ENCODE data around the gene JUN.
A peak's percentile ranks its signal among the peaks of the same experiment; 100 is the strongest.
"Not testable (repeated sequence)": the region's sequence is repeated elsewhere in the genome, so short reads cannot be mapped to it uniquely, and the experiment has no call there.

Gene JUN

GRCh38 chr1:58814251-58815068, 30.6 kb upstream of the JUN start:
- peaks cover 3% of the 10 kb centered on the region for H3K27me3 Mint-ChIP-seq (ENCODE audit: low read depth)
- peaks cover 11% of the 10 kb centered on the region for H3K36me3 Mint-ChIP-seq (ENCODE audit: low read depth)
- no peaks in the 10 kb centered on the region for H3K9me3 Mint-ChIP-seq
- H3K27ac Mint-ChIP-seq = peak overlapping the region; percentile 41
- peak overlapping the region; percentile 44 for H3K4me3 Mint-ChIP-seq
- H3K4me1 Mint-ChIP-seq (ENCODE audit: low read depth) = peaks cover 54% of the 10 kb centered on the region

- Mint-ChIP-seq H3K4me3 (peak overlapping the region; percentile 37), H3K9me3 (no peaks in the 10 kb centered on the region), H3K27ac (peak overlapping the region; percentile 59), H3K27me3 (ENCODE audit: low read depth) (peaks cover 3% of the 10 kb centered on the region), H3K36me3 (ENCODE audit: low read depth) (peaks cover 13% of the 10 kb centered on the region), H3K4me1 (ENCODE audit: low read depth) (peaks cover 58% of the 10 kb centered on the region)
Measured at GRCh38 chr1:58813801-58814200, 30.0 kb upstream of the JUN start.

GRCh38 chr1:58813361-58813760, 29.5 kb upstream of the JUN start:
- Mint-ChIP-seq H3K27me3 (ENCODE audit: low read depth) (no peaks in the 10 kb centered on the region), H3K9me3 (no peaks in the 10 kb centered on the region), H3K4me3 (peak overlapping the region; percentile 37), H3K36me3 (ENCODE audit: low read depth) (peaks cover 11% of the 10 kb centered on the region), H3K27ac (peak overlapping the region; percentile 82), H3K4me1 (ENCODE audit: low read depth) (peaks cover 55% of the 10 kb centered on the region)

GRCh38 chr1:58812926-58813325, 29.1 kb upstream of the JUN start:
- H3K36me3 Mint-ChIP-seq (ENCODE audit: low read depth) = peaks cover 11% of the 10 kb centered on the region
- no peaks in the 10 kb centered on the region for H3K9me3 Mint-ChIP-seq
- peaks cover 58% of the 10 kb centered on the region for H3K4me1 Mint-ChIP-seq (ENCODE audit: low read depth)
- H3K27me3 Mint-ChIP-seq (ENCODE audit: low read depth) = no peaks in the 10 kb centered on the region
- H3K4me3 Mint-ChIP-seq = peak overlapping the region; percentile 11
- peak overlapping the region; percentile 82 for H3K27ac Mint-ChIP-seq

- H3K27me3 Mint-ChIP-seq (ENCODE audit: low read depth) = no peaks in the 10 kb centered on the region
- H3K4me1 Mint-ChIP-seq (ENCODE audit: low read depth) = peaks cover 60% of the 10 kb centered on the region
- peak overlapping the region; percentile 82 for H3K27ac Mint-ChIP-seq
- peaks cover 10% of the 10 kb centered on the region for H3K36me3 Mint-ChIP-seq (ENCODE audit: low read depth)
- no peaks in the 10 kb centered on the region for H3K9me3 Mint-ChIP-seq
- peak overlapping the region; percentile 35 for H3K4me3 Mint-ChIP-seq
Measured at GRCh38 chr1:58812468-58812867, 28.6 kb upstream of the JUN start.

GRCh38 chr1:58811303-58811702, 27.5 kb upstream of the JUN start:
- H3K27me3 Mint-ChIP-seq (ENCODE audit: low read depth) = no peaks in the 10 kb centered on the region
- H3K4me1 Mint-ChIP-seq (ENCODE audit: low read depth) = peaks cover 56% of the 10 kb centered on the region
- H3K27ac Mint-ChIP-seq = no peak overlapping the region

GRCh38 chr1:58809325-58810010, 25.6 kb upstream of the JUN start:
- Mint-ChIP-seq H3K4me1 (ENCODE audit: low read depth) (peaks cover 53% of the 10 kb centered on the region), H3K9me3 (no peaks in the 10 kb centered on the region), H3K27ac (no peak overlapping the region), H3K27me3 (ENCODE audit: low read depth) (no peaks in the 10 kb centered on the region), H3K36me3 (ENCODE audit: low read depth) (peaks cover 23% of the 10 kb centered on the region), H3K4me3 (no peak overlapping the region)

More at GRCh38 chr1:58811303-58811702, 27.5 kb upstream of the JUN start:
- peaks cover 15% of the 10 kb centered on the region for H3K36me3 Mint-ChIP-seq (ENCODE audit: low read depth)
- H3K9me3 Mint-ChIP-seq = no peaks in the 10 kb centered on the region
- no peak overlapping the region for H3K4me3 Mint-ChIP-seq

- H3K4me3 Mint-ChIP-seq = no peak overlapping the region
- H3K36me3 Mint-ChIP-seq (ENCODE audit: low read depth) = peaks cover 17% of the 10 kb centered on the region
- no peaks in the 10 kb centered on the region for H3K9me3 Mint-ChIP-seq
- H3K27me3 Mint-ChIP-seq (ENCODE audit: low read depth) = no peaks in the 10 kb centered on the region
- no peak overlapping the region for H3K27ac Mint-ChIP-seq
- peaks cover 44% of the 10 kb centered on the region for H3K4me1 Mint-ChIP-seq (ENCODE audit: low read depth)
Measured at GRCh38 chr1:58808077-58808476, 24.2 kb upstream of the JUN start.

- H3K4me1 Mint-ChIP-seq (ENCODE audit: low read depth) = peaks cover 30% of the 10 kb centered on the region
- H3K27me3 Mint-ChIP-seq (ENCODE audit: low read depth) = no peaks in the 10 kb centered on the region
- H3K9me3 Mint-ChIP-seq = no peaks in the 10 kb centered on the region
- H3K27ac Mint-ChIP-seq = no peak overlapping the region
- H3K4me3 Mint-ChIP-seq = no peak overlapping the region
- H3K36me3 Mint-ChIP-seq (ENCODE audit: low read depth) = peaks cover 22% of the 10 kb centered on the region
Measured at GRCh38 chr1:58805716-58806571, 22.1 kb upstream of the JUN start.

- Mint-ChIP-seq H3K36me3 (ENCODE audit: low read depth) (peaks cover 22% of the 10 kb centered on the region), H3K9me3 (no peaks in the 10 kb centered on the region), H3K27me3 (ENCODE audit: low read depth) (no peaks in the 10 kb centered on the region), H3K27ac (no peak overlapping the region), H3K4me3 (no peak overlapping the region), H3K4me1 (ENCODE audit: low read depth) (peaks cover 26% of the 10 kb centered on the region)
Measured at GRCh38 chr1:58804853-58805565, 21.2 kb upstream of the JUN start.

- no peaks in the 10 kb centered on the region for H3K9me3 Mint-ChIP-seq
- H3K4me1 Mint-ChIP-seq (ENCODE audit: low read depth) = peaks cover 18% of the 10 kb centered on the region
- peaks cover 20% of the 10 kb centered on the region for H3K36me3 Mint-ChIP-seq (ENCODE audit: low read depth)
- H3K27me3 Mint-ChIP-seq (ENCODE audit: low read depth) = no peaks in the 10 kb centered on the region
- H3K27ac Mint-ChIP-seq = no peak overlapping the region
- H3K4me3 Mint-ChIP-seq = no peak overlapping the region
Measured at GRCh38 chr1:58803858-58804257, 20.0 kb upstream of the JUN start.

GRCh38 chr1:58802640-58803399, 19.0 kb upstream of the JUN start:
- Mint-ChIP-seq H3K27me3 (ENCODE audit: low read depth) (no peaks in the 10 kb centered on the region), H3K36me3 (ENCODE audit: low read depth) (peaks cover 20% of the 10 kb centered on the region), H3K9me3 (no peaks in the 10 kb centered on the region), H3K4me1 (ENCODE audit: low read depth) (peaks cover 14% of the 10 kb centered on the region), H3K4me3 (no peak overlapping the region), H3K27ac (no peak overlapping the region)

- H3K27ac Mint-ChIP-seq = not testable (repeated sequence)
Measured at GRCh38 chr1:58801286-58801685, 17.4 kb upstream of the JUN start.

More at GRCh38 chr1:58801286-58801685, 17.4 kb upstream of the JUN start:
- peaks cover 16% of the 10 kb centered on the region for H3K36me3 Mint-ChIP-seq (ENCODE audit: low read depth)
- H3K9me3 Mint-ChIP-seq; H3K27me3 Mint-ChIP-seq (ENCODE audit: low read depth); H3K4me3 Mint-ChIP-seq: not testable (repeated sequence)
- peaks cover 10% of the 10 kb centered on the region for H3K4me1 Mint-ChIP-seq (ENCODE audit: low read depth)

Measured in T-helper 1 cell treated with Interleukin-12 subunit alpha and Interleukin-12 subunit beta and Interleukin-4 antibody, amounts not matched to agents 30 μg/mL and 1 μg/mL, for 36 hours (primary cell).